Measurements from ENCODE around the gene RANBP3L.

The RANBP3L gene

GRCh38 chr5:36244076-36244475 is 57.6 kb downstream of the RANBP3L start:
- in situ Hi-C loops (cut with HindIII; ENCODE audit: low sequenced_read_pairs) = no loop called here

GRCh38 chr5:36243653-36244052 is 58.0 kb downstream of the RANBP3L start:
- in situ Hi-C loops (cut with HindIII; ENCODE audit: low sequenced_read_pairs) = no loop called here

GRCh38 chr5:36242534-36243485 is 58.9 kb downstream of the RANBP3L start:
- in situ Hi-C loops (cut with HindIII; ENCODE audit: low sequenced_read_pairs) = no loop called here

GRCh38 chr5:36241631-36242533 is 59.8 kb downstream of the RANBP3L start, which contains the start of gene NADK2:
Gene NADK2 (minus strand): TSS chr5:36241925. CDS start chr5:36241798, 127 bp downstream.
- in situ Hi-C loops (cut with HindIII; ENCODE audit: low sequenced_read_pairs) = no loop called here

GRCh38 chr5:36240779-36241630 is 60.7 kb downstream of the RANBP3L start:
- in situ Hi-C loops (cut with HindIII; ENCODE audit: low sequenced_read_pairs) = no loop called here

- in situ Hi-C loops (cut with HindIII; ENCODE audit: low sequenced_read_pairs) = no loop called here
Measured at GRCh38 chr5:36239370-36240293, 62.1 kb downstream of the RANBP3L start.

- in situ Hi-C loops (cut with HindIII; ENCODE audit: low sequenced_read_pairs) = no loop called here
Measured at GRCh38 chr5:36238502-36239295, 63.0 kb downstream of the RANBP3L start.

DNA sequence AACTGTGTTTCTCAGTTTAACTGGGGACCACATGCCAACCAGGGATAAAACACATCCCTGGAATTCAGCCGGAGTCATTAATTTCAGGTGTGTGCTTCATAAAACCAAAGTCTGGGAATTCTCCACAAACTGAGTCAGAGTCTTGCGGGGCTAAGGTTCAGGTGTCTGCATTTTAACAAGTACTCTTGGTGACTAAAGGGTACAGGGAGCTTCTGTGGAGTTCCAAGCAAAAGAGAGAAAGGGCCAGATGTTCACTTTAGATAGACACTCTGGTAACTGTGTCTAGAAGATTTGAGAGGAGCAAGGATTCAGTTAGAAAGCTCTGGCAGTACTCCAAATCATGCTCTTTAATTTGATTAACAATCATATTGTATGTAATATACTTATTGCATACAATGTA is 64.0 kb downstream of the RANBP3L start:
- in situ Hi-C loops (cut with HindIII; ENCODE audit: low sequenced_read_pairs) = no loop called here

GRCh38 chr5:36236801-36237200 is 64.9 kb downstream of the RANBP3L start:
- in situ Hi-C loops (cut with HindIII; ENCODE audit: low sequenced_read_pairs) = no loop called here

GRCh38 chr5:36232533-36232932 is 69.2 kb downstream of the RANBP3L start:
- in situ Hi-C loops (cut with HindIII; ENCODE audit: low sequenced_read_pairs) = no loop called here

GRCh38 chr5:36230151-36230790 is 71.4 kb downstream of the RANBP3L start:
- in situ Hi-C loops (cut with HindIII; ENCODE audit: low sequenced_read_pairs) = no loop called here

DNA sequence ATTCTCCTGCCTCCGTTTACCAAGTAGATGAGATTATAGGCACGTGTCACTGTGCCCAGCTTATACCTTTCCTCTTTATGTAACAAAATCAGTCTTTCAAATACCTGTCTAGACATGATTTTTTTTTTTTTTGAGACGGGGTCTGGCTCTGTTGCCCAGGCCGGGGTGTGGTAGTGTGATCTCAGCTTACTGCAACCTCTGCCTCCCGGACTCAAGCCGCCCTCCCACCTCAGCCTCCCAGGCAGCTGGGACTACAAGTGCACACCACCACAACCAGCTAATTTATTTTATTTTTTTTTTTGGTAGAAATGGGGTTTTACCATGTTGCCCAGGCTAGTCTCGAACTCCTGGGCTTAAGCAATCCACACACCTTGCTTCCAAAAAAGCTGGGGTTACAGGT is 73.2 kb downstream of the RANBP3L start:
- in situ Hi-C loops (cut with HindIII; ENCODE audit: low sequenced_read_pairs) = no loop called here

DNA sequence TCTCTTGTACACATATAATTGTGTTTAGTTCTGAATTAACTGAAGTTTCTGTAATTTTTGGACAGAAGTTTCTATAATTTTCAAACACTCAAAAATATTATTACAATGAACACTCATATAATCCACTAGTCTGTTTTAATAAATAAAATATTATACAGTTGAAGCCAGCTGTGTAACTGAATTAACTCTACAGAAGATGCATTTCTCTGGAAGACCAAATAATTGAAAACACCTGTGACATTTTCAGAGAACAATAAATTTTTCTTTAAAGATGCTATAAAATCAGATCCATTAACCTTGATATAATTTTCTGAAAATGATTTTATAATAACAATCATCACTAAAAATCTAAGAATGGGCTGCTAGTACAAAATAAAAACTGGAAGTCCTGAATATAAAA is 74.7 kb downstream of the RANBP3L start:
- in situ Hi-C loops (cut with HindIII; ENCODE audit: low sequenced_read_pairs) = no loop called here

GRCh38 chr5:36222620-36223019 is 79.1 kb downstream of the RANBP3L start:
- in situ Hi-C loops (cut with HindIII; ENCODE audit: low sequenced_read_pairs) = no loop called here

DNA sequence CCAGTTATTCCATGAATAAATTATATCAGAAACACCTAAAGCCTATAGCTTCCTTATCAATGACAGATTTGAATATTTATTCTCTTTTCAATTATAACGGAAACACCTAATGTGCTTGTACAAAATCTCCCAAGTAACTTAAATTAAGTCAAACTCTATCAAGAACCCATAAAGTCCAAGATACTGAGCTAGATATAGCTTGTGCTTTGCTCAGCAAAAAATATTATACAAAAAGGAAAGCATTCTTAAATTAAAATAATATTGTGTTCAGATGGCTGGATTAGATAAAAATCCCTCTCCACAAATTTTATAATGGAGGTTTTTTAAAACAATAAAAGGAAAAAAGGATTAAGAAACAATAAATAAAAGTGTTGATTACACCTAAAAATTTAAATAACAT is 83.7 kb downstream of the RANBP3L start:
- in situ Hi-C loops (cut with HindIII; ENCODE audit: low sequenced_read_pairs) = no loop called here

GRCh38 chr5:36217567-36217966 is 84.1 kb downstream of the RANBP3L start:
- in situ Hi-C loops (cut with HindIII; ENCODE audit: low sequenced_read_pairs) = no loop called here

- in situ Hi-C loops (cut with HindIII; ENCODE audit: low sequenced_read_pairs) = no loop called here
Measured at GRCh38 chr5:36215910-36216309, 85.8 kb downstream of the RANBP3L start.

- in situ Hi-C loops (cut with HindIII; ENCODE audit: low sequenced_read_pairs) = no loop called here
Measured at GRCh38 chr5:36214436-36214835, 87.3 kb downstream of the RANBP3L start.
